ENCODE measurements around the gene YARS1.

- TF ChIP-seq CTCF (IDR thresholded peaks at IDR 0.05) (no peak), SIN3A (IDR thresholded peaks at IDR 0.05; ENCODE audit: borderline replicate concordance, insufficient read depth, low read depth, low read length) (no peak), REST (IDR thresholded peaks at IDR 0.05; ENCODE audit: insufficient read depth in 1 of 2, low read depth in 2 of 2, low read length in 1 of 2) (no peak), POLR2AphosphoS5 (IDR thresholded peaks at IDR 0.05; ENCODE audit: low read depth, low read length) (no peak)
Observed at GRCh38 chr1:32758177-32758794, 58.9 kb downstream of the YARS1 start.
